T-helper 17 cell (primary cell): ENCODE results near the gene PCIF1. TPM values are rescaled to one million over a fixed set of nuclear protein-coding genes. Genes with fewer than 3 reads are reported as not detected.

Source experiments
- ATAC-seq: fragments of 150-1000 bp; cut with Tn5 transposase; 2 replicates; pipeline ENCODE4 v1.10.0; 2021; ENCODE audit warnings: mild to moderate bottlenecking, moderate library complexity
- DNase-seq, 3 donors: peaks; one replicate each; pipeline versions ENCODE4 v3.0.0 to v3.0.0-alpha.2; 2020 to 2021
- H3K9me3 ChIP-seq: one replicate; pipeline ENCODE4 v1.7.0; 2013; ENCODE audit warnings: low read length, mild to moderate bottlenecking; ENCODE audit not compliant: control insufficient read depth, poor library complexity, severe bottlenecking
- H3K27ac Mint-ChIP-seq: one replicate; pipeline ENCODE4 v1.8.0; 2022; ENCODE audit warnings: mild to moderate bottlenecking, moderate library complexity, mixed read lengths
- H3K27me3 Mint-ChIP-seq: one replicate; pipeline ENCODE4 v1.8.0; 2022; ENCODE audit warnings: mixed read lengths
- H3K36me3 Mint-ChIP-seq: one replicate; pipeline ENCODE4 v1.8.0; 2022; ENCODE audit warnings: low read depth, mixed read lengths
- H3K4me1 Mint-ChIP-seq: one replicate; pipeline ENCODE4 v1.8.0; 2022; ENCODE audit warnings: mild to moderate bottlenecking, mixed read lengths
- H3K4me3 Mint-ChIP-seq: one replicate; pipeline ENCODE4 v1.8.0; 2022; ENCODE audit warnings: mild to moderate bottlenecking, moderate library complexity, mixed read lengths
- total RNA-seq, 4 donors: library from RNA in 2 of 4; stranded (reverse) in 2 of 4; gene quantifications; one replicate each; pipeline ENCODE4 v1.2.3 and lab custom pipeline; 2022 to 2026

Gene PCIF1
- total RNA-seq, 2 donors from 2014 or later: 72.4 to 73.7 TPM

DNA sequence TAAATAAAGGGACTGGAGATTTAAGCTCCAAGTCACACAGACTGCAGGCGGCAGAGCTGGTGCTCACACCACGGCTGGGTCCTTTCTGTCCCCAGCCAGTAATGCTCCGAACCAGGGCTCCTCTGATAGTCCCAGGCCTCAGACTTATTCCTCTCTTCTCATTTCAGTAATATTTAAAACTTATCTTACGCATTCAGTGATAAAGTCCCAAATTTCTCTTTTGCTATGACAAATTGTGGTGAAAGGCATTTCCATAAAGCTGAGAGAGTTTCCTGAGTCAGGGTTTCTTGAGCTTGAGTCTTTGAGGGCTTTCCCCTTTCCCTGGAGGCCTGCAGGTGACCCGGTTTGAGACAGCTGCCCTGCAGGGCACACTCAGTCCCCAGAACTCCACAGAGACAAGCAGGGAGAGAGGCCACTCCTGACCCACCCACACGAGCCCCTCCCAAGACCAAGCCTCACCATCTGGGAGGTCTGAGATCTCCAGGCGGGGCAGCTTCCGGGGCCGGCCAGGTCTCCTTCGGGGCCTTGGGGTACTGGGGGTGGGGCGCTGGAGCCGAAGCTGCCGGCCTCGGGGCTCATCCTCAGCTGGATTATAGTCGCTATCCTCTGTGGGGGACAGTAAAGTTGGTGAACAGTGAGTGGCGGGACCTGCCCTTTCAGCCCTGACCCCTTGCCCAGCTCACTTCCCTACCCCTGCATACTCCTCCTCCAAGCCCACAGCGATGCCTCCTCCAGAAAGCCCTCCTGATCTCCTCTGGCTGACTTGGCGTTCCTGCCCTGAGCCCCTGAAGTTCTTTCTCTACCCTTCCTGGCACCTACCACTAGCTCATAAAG, 30.9 kb downstream of the PCIF1 start:
- H3K4me1 Mint-ChIP-seq: peaks cover 14% of the 10 kb centered on the region
- DNase-seq (no peak), ATAC-seq (no peak)
- H3K27me3 Mint-ChIP-seq: no peaks in the 10 kb centered on the region
- H3K9me3 ChIP-seq: no peaks in the 10 kb centered on the region
- peak overlapping the region; percentile 68 for H3K27ac Mint-ChIP-seq
- H3K4me3 Mint-ChIP-seq: no peak overlapping the region
- peaks cover 3% of the 10 kb centered on the region for H3K36me3 Mint-ChIP-seq

DNA sequence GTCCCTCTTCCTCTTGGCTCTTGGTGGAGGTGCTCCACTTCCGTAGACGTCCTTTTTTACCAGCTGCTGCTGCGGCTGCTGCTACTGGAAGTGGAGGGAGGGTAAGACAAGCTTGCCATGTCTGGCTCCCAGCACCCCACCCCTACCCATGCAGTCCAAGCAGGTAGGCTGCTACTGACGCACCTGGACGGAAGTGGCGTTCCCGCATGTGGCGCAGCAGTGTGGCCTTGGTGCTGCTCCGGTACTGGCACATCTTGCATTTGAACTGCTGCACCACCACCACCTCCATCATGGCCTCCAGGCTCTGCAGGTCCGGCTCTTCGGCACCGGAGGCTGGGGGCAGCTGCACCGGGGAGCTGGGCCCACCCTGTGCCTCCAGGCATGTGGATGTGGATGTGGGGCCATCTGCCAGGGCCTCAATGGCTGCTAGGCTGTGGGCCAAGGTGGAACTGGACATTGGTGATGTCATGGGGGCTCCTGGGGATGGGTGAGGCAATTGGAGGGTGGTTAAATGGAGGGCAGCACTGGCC, 33.1 kb downstream of the PCIF1 start:
- H3K4me3 Mint-ChIP-seq: no peak overlapping the region
- peaks cover 23% of the 10 kb centered on the region for H3K4me1 Mint-ChIP-seq
- peaks cover 3% of the 10 kb centered on the region for H3K36me3 Mint-ChIP-seq
- no peaks in the 10 kb centered on the region for H3K27me3 Mint-ChIP-seq
- DNase-seq: no peak
- peak overlapping the region; percentile 32 for H3K27ac Mint-ChIP-seq
- no peak for ATAC-seq
- no peaks in the 10 kb centered on the region for H3K9me3 ChIP-seq

DNA sequence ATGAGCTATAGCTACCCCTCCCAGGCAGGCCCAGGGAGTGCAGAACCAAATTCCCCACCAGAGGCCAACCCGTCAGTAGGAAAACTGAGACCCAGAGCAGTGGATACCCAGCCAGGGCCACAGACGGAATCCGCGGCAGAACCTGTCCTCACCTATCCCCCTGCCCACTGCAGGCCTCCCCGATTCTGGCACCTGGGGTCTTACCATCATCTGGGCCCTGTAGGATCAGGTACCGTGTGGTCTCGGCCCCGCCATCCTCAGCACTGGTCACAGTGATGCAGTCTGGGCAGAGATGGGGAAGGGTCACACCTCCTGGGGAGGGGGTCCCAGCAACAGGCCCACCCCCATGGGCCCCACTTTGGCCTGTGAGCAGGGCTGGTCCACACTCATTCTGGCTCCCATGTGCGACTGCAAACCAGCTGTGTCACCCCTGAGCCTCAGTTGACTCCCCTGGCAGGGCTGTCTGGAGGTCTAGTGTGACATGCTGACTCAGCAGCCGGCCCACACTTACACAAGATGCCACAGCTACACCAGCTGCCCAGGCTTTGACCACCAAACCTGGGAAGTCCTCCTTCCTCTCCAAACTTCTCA, 33.7 kb downstream of the PCIF1 start:
- Mint-ChIP-seq H3K4me1 (peaks cover 22% of the 10 kb centered on the region), H3K27me3 (no peaks in the 10 kb centered on the region), H3K27ac (no peak overlapping the region), H3K36me3 (peaks cover under 1% of the 10 kb centered on the region), H3K4me3 (no peak overlapping the region)
- no peaks in the 10 kb centered on the region for H3K9me3 ChIP-seq
- DNase-seq: no peak
- no peak for ATAC-seq

DNA sequence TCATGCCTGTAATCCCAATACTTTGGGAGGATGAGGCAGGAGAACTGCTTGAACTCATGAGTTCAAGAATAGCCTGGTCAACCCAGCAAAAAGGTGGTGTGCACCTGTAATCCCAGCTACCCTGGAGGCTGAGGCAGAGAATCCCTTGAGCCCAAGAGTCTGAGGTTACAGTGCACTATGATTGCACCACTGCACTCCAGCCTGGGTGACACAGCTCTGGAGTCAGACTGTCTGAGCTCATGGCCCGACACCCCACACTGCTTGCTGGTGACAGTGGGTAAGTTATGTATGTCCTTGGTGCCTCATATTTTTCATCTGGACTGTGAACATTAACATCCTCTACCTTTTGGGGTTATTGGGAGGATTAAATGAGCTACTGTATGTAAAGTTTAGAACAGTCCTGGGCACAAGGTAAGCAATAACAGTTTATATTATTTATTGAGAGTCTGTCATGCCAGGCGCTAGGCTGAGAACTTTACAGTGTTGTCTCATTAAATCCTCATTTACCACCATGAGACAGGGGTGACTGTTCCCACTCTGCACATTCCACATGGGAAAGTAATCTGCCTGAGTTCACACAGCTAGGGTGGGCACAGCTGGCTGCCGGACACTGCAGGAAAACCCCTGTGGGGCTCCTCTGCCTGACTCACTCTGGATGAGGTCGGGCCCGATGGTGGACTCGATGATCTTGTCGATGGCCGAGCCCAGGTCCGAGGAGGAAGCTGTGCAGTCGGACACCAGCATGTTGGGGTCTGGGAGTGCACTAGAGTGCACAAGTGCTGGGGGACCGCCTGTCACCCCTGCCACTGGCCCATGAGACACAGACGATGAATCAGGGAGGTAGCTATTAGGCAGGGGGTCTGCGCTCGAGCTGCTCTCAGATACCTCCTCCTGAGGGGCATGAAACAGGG, 34.6 kb downstream of the PCIF1 start:
- ATAC-seq (no peak), DNase-seq (no peak)
- Mint-ChIP-seq H3K4me1 (peaks cover 20% of the 10 kb centered on the region), H3K36me3 (no peaks in the 10 kb centered on the region), H3K27me3 (no peaks in the 10 kb centered on the region), H3K27ac (peak overlapping the region; percentile 97), H3K4me3 (no peak overlapping the region)
- H3K9me3 ChIP-seq: no peaks in the 10 kb centered on the region

DNA sequence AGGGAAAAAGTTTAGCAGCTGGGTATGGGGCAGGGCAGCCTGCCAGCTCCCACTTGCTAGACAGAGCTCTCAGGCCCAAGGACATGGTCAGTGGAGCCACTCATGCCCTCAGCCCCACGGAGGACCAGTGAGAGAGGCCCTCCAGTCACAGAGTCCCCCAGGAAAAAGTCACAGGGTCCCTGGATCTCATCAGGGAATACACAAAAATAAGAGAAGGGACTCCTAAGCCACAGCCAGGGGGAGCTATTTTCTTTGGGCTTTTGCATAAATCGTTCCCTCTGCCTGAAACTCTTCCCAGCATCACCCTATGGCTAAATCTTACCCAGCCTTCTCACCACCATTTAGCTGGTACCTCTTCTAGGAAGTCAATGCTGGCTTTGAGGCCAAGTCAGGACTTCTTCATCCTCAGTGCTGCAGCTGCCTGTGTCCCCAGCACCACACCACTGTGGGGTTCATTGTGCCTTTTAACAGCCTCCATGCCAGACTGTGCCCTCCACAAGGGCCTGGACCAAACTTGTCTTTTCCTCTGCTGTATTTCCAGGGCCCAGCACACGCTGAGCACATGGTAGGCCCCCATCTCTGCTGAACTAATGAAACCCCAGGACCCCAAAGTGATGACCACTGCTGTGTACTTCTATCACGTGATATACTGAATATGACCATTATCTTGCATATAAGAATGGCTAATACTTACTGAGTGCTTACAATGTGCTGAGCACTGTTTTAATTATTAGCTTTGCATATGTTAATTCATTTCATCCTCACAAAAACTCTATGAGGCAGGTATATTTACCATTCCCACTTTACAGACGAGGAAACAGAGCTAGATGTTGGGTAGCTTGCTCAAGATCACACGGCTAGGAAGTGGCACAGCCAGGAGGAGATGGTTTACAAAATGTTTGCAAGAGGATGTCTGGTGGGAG, 35.5 kb downstream of the PCIF1 start:
- ATAC-seq: no peak
- Mint-ChIP-seq H3K4me3 (peak overlapping the region; percentile 87), H3K36me3 (no peaks in the 10 kb centered on the region), H3K27ac (peak overlapping the region; percentile 97), H3K27me3 (no peaks in the 10 kb centered on the region), H3K4me1 (peaks cover 20% of the 10 kb centered on the region)
- H3K9me3 ChIP-seq: no peaks in the 10 kb centered on the region
- DNase-seq: no peak

DNA sequence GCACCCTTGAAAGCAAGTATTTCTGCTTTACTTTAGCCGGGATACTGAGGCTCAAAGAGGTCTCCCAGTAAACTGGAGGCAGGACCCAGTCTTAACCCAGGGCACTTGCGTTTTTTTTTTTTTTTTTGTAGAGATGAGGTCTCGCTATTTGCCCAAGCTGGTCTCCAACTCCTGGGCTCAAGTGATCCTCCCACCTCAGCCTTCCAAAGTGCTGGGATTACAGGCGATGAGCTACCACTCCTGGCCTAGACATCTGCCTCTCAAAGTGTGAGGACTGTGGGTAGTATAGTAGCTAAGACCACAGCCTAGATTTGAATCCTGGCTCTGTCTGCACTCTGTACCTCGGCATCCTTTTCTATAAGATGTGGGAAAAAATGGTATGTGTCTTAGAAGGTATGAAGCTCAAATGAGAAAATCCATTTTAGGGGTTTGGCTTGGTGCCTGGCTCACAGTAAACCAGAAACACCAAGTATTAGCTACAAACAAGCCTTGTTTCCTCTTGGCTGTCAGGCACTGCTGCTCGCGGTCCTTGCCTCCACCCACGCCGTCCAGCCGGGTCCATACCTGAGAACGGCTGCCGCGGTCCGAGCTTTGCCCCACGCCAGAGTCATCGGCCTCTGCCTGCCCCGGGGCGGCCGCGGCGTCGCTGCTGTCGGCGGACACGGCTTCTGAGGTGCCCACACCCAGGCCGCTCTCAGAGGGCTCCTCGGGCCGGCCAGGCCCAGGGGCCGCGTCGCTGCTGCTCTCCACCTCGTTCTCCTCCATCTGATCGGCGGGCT, 36.4 kb downstream of the PCIF1 start:
- Mint-ChIP-seq H3K36me3 (no peaks in the 10 kb centered on the region), H3K4me1 (peaks cover 20% of the 10 kb centered on the region), H3K27me3 (no peaks in the 10 kb centered on the region), H3K27ac (peak overlapping the region; percentile 97), H3K4me3 (peak overlapping the region; percentile 87)
- DNase-seq: no peak
- ATAC-seq: no peak
- no peaks in the 10 kb centered on the region for H3K9me3 ChIP-seq

DNA sequence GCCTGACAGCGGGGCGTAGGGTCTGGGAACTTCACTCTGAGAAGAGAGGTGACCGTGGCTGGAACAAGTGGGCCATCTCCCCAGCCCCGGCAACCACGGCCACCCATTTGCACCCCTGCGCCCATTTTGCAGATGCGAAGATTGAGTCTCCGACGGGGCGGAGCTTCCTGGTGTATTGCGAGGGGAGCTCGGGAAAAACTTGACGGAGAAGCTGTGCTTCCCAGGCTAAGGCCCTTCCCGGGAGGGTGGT, 36.9 kb downstream of the PCIF1 start:
- Mint-ChIP-seq H3K4me3 (peak overlapping the region; percentile 87), H3K27me3 (no peaks in the 10 kb centered on the region), H3K27ac (peak overlapping the region; percentile 97), H3K36me3 (no peaks in the 10 kb centered on the region), H3K4me1 (peaks cover 20% of the 10 kb centered on the region)
- ATAC-seq: peak; percentile 20
- DNase-seq: no peak
- no peaks in the 10 kb centered on the region for H3K9me3 ChIP-seq

DNA sequence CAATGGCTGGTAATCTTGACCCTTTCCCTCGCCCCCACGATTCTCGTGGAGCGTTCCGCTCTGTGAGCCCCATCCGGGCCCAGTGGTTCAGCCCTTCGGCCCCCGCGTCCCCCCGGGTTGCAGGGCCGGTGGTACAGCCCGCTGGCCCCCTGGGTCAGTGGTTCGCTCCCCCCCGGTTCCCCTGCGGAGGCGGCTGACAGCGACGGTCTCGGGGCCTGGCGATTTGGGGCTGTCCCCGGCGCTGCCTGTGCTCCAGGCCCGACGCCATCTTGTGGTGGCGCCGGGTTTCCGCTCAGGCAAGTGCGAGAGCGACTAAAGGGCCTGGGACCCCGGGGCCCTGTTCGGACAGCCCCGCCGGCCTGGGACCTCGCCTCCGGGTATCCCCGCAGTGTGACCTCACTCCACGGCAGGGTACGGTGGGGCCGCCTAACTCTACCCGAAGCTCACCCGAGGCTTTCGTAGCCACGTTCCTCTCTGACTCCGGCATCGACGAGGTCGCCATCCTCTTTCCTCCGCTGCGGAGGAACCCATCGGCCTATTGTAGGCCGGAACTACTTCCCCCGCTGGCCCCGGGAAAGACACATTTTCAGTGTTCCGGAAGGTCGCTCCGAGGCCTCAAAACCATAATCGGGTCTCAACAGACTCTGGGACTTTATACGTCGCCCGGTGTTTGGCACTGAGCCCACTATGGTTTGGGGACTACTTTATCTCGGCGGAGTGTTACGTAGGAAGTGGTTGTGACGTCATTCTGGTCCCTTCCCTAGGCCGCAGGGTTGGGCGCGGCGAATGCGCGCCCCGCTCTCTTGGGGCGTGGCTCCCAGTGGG, 37.4 kb downstream of the PCIF1 start, which contains the start of gene ZNF335:
ZNF335 (minus strand) TSS at position 529 of the 825 bp plus-strand sequence. CDS start 793 bp downstream, outside the sequence.
- DNase-seq (peak; percentile 90 to 93 (median 92)), ATAC-seq (peak; percentile 85)
- no peaks in the 10 kb centered on the region for H3K9me3 ChIP-seq
- Mint-ChIP-seq H3K27me3 (no peaks in the 10 kb centered on the region), H3K27ac (peak within 1 kb of the TSS; percentile 97), H3K36me3 (no peaks in the 10 kb centered on the region), H3K4me1 (peaks cover 20% of the 10 kb centered on the region), H3K4me3 (peak within 1 kb of the TSS; percentile 87)

DNA sequence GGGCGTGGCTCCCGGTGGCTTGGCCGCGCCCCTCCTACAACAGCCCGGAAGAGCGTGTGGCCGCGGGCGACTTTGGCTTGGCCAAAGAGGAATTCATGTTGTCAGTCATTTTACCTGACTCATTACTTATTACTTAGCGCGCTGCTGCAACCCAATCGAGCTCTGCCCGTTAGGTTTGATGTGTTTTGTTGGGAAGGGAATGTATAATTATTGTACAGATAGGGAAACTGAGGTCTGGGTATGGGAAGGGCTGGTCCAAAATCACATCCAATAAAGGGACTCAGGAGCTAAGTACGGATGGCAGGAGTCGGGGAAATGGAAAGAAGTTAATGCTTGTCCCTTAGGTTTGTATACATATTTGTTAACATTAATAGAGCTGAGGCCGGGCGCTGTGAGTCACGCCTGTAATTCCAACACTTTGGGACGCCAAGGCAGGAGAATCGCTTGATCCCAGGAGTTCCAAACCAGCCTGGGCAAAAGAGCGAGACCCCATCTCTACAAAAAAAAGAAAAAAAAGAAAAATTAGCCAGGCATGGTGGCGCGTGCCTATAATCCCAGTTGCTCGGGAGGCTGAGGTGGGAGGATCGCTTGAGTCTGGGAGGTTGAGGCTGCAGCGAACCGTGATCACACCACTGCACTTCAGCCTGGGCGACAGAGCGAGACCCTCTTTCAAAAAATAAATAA, 38.2 kb downstream of the PCIF1 start:
- H3K27me3 Mint-ChIP-seq: no peaks in the 10 kb centered on the region
- H3K9me3 ChIP-seq: no peaks in the 10 kb centered on the region
- ATAC-seq (no peak), DNase-seq (no peak)
- H3K27ac Mint-ChIP-seq: peak overlapping the region; percentile 97
- H3K36me3 Mint-ChIP-seq: no peaks in the 10 kb centered on the region
- peak overlapping the region; percentile 87 for H3K4me3 Mint-ChIP-seq
- H3K4me1 Mint-ChIP-seq: peaks cover 18% of the 10 kb centered on the region

DNA sequence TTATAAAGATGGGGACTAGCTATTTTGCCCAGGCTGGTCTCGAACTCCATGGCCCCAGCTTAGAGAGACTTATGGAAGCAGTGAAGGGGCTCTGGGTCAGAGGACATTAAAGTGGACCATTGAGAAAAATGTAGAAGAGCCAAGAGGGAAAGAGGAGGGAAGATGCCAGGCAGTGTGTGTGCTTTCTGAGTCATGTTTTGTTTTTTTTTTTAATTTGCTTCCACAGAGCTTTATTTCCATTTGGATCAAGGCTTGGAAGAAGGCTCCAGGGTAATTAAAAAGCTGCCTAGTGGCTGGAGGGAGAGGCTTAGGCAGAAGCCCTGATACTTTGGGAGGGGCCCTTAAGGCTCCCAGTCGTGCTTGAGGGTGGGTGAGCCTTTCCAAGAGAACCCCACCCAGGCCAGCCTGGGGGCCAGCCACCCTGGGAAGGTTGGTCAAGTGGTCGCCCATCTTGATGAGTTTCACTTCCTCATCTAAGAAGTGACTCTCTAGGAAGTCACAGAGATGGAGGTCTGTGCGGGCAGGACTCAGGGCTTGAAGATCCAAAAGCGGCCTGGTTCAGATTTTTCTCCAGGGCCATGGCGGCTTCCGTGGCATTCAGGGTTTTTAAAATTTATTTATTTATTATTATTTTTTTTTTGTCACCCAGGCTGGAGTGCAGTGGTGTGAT, 40.5 kb downstream of the PCIF1 start:
- Mint-ChIP-seq H3K4me1 (peaks cover 14% of the 10 kb centered on the region), H3K27me3 (no peaks in the 10 kb centered on the region), H3K4me3 (no peak overlapping the region), H3K27ac (no peak overlapping the region), H3K36me3 (no peaks in the 10 kb centered on the region)
- H3K9me3 ChIP-seq: no peaks in the 10 kb centered on the region
- DNase-seq: no peak
- no peak for ATAC-seq
